Astrocyte of the cerebellum (primary cell): ENCODE data around the gene ACTRT2.

Source experiments
- DNase-seq: peaks from one replicate; pipeline ENCODE4 v3.0.0-alpha.2; 2011; ENCODE audit warnings: low read depth
- H3K4me3 ChIP-seq: 2 replicates; pipeline ENCODE4 v1.5.1; 2011; ENCODE audit warnings: mild to moderate bottlenecking, low read depth, low read length, moderate library complexity
- in situ Hi-C: cut with HindIII; loops from 2 replicates; pipeline ENCODE4 v1.10.0; 2017; ENCODE audit warnings: low sequenced_read_pairs
- TF ChIP-seq, protein P1 (sequence below): IDR thresholded peaks from 2 replicates; pipeline ENCODE4 v1.5.1; 2012; ENCODE audit warnings: low read length, low read depth, moderate library complexity, mild to moderate bottlenecking; ENCODE audit errors: missing control alignments

ACTRT2 gene

GRCh38 chr1:2987773-2988172, 33.5 kb upstream of the ACTRT2 start:
- in situ Hi-C loops, result no loop called here
- H3K4me3 ChIP-seq, result no peak overlapping the region
- no peak for DNase-seq
- TF ChIP-seq, protein P1, sequence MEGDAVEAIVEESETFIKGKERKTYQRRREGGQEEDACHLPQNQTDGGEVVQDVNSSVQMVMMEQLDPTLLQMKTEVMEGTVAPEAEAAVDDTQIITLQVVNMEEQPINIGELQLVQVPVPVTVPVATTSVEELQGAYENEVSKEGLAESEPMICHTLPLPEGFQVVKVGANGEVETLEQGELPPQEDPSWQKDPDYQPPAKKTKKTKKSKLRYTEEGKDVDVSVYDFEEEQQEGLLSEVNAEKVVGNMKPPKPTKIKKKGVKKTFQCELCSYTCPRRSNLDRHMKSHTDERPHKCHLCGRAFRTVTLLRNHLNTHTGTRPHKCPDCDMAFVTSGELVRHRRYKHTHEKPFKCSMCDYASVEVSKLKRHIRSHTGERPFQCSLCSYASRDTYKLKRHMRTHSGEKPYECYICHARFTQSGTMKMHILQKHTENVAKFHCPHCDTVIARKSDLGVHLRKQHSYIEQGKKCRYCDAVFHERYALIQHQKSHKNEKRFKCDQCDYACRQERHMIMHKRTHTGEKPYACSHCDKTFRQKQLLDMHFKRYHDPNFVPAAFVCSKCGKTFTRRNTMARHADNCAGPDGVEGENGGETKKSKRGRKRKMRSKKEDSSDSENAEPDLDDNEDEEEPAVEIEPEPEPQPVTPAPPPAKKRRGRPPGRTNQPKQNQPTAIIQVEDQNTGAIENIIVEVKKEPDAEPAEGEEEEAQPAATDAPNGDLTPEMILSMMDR, result no peak

DNA sequence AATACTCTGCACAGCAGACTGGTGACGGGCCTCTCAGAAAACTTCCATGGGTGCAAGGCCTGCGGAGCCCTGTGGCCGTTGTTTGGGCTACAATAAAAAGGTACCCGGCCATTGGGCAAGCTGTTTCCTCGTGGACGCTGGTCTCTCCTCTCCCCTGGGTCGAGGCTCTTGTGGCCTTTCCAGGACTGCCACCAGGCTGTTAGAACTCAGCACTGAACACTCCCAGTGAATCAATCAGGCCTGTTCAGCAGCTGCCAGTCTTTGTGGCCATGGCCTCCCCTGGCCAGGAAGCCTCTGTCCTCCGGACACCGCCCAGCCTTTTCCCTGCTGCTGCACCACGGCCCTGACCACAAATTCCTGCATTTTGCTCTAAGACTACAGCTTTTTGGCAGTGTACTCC, 33.0 kb upstream of the ACTRT2 start:
- TF ChIP-seq, protein P1, result no peak

GRCh38 chr1:2989185-2989584, 32.1 kb upstream of the ACTRT2 start:
- TF ChIP-seq, protein P1, result no peak
- no peak overlapping the region for H3K4me3 ChIP-seq
- no peak for DNase-seq
- in situ Hi-C loops, result no loop called here

More for the DNA sequence above, 33.0 kb upstream of the ACTRT2 start:
- no peak overlapping the region for H3K4me3 ChIP-seq
- in situ Hi-C loops, result no loop called here
- no peak for DNase-seq

DNA sequence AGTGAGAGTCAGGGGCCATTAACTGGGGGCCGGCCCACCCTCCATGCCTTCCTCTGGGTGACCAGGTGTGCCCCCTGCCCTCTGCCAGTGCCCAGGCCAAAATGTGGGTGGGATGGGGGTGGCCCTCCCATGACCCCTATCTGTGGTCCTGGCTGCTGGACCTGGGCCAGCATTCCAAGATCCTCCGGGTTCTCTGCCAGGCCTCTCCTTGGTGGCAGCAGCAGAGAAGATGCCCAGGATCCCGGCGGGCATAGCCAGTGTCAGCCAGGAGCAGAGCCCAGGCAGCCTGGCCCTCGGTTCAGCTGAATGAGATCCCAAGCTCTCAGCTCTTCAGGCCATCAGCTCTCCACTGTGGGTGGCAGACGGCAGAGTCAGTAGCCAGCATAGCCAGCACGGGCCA, 31.3 kb upstream of the ACTRT2 start:
- H3K4me3 ChIP-seq, result no peak overlapping the region
- no peak for DNase-seq
- in situ Hi-C loops, result no loop called here
- TF ChIP-seq, protein P1, result no peak

GRCh38 chr1:2990376-2991115, 30.7 kb upstream of the ACTRT2 start:
- in situ Hi-C loops, result no loop called here
- DNase-seq, result no peak
- TF ChIP-seq, protein P1, result no peak
- no peak overlapping the region for H3K4me3 ChIP-seq

DNA sequence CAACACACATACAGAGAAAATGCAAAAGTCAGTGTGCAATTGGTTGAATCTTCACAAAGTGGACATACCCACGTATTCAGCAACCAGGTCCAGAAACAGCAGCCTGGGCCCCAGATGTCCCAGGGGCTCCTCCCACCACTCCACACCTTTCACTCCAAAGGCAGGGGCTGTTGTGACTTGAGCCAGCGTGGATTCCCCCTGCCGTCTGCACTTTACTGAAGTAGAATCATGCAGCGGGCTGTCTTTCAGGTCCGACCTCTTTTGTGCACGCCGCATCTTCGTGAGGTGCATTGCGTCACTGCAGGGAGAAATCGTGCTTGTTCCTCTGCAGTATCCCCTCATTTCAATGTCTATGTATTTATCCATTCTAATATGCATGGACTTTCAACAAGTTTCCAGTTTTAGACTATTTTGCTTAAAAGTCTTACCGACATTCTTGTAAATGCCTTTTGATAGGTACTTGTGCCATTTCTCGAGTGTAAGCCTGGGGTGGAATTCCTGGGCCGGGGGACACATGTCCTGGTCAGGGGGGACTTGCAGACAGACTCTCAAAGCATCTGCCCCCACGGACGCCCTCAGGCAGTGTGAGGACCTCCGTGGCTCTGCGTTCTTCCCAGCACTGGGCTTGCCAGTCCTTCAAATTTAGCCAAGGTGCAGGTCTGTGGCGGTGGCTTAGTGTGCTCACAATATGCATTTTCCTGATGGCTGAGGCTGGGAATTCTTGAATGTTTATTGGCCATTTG, 29.3 kb upstream of the ACTRT2 start:
- no peak overlapping the region for H3K4me3 ChIP-seq
- DNase-seq, result no peak
- in situ Hi-C loops, result no loop called here
- TF ChIP-seq, protein P1, result no peak
